ENCODE data around the gene ERVW-1.

ERVW-1 gene

GRCh38 chr7:92423710-92424131, 54.0 kb downstream of the ERVW-1 start:
- DNase-seq (ENCODE audit: low read depth) = no peak

- DNase-seq (ENCODE audit: low read depth) = no peak
Observed at GRCh38 chr7:92422926-92423325, 54.8 kb downstream of the ERVW-1 start.

GRCh38 chr7:92421676-92422435, 55.9 kb downstream of the ERVW-1 start:
- no peak for DNase-seq (ENCODE audit: low read depth)

Measured in stimulated activated CD4-positive, alpha-beta T cell treated with anti-CD3 and anti-CD28 coated beads, Interleukin-2, amount 100 ng/mL, for 4 hours (primary cell).